GM12865 (cell line): Measurements from ENCODE around the gene LRRC72.

Experiments used
- DNase-seq: peaks from one replicate; pipeline ENCODE4 v3.0.0; 2010; ENCODE audit warnings: low read depth
- H3K4me3 ChIP-seq: 2 replicates; pipeline ENCODE4 v1.5.1; 2011; ENCODE audit warnings: mild to moderate bottlenecking, low read depth, low read length, control low read depth
- CTCF ChIP-seq: IDR thresholded peaks from 2 replicates; pipeline ENCODE4 v1.5.1; 2011; ENCODE audit warnings: low read length, control low read depth, low read depth, inconsistent platforms; ENCODE audit not compliant: insufficient read depth; ENCODE audit errors: missing control alignments

Gene LRRC72

GRCh38 chr7:16627236-16627635 is 100.6 kb downstream of the LRRC72 start:
- DNase-seq: no peak
- H3K4me3 ChIP-seq: no peak overlapping the region
- TF ChIP-seq CTCF: no peak

GRCh38 chr7:16630654-16631053 is 104.0 kb downstream of the LRRC72 start:
- TF ChIP-seq CTCF: no peak
- no peak for DNase-seq
- no peak overlapping the region for H3K4me3 ChIP-seq
